AG09319 (cell line): Measurements from ENCODE around the gene PPAT.

Experiments
- DNase-seq: peaks from one replicate; pipeline ENCODE4 v3.0.0-alpha.2; 2010; ENCODE audit warnings: low read depth; ENCODE audit errors: extremely low read depth
- TF ChIP-seq, protein P1 (sequence below): IDR thresholded peaks from 2 replicates; pipeline ENCODE4 v1.5.1; 2011; ENCODE audit warnings: low read depth, mild to moderate bottlenecking, inconsistent platforms, low read length, moderate library complexity

PPAT gene

DNA sequence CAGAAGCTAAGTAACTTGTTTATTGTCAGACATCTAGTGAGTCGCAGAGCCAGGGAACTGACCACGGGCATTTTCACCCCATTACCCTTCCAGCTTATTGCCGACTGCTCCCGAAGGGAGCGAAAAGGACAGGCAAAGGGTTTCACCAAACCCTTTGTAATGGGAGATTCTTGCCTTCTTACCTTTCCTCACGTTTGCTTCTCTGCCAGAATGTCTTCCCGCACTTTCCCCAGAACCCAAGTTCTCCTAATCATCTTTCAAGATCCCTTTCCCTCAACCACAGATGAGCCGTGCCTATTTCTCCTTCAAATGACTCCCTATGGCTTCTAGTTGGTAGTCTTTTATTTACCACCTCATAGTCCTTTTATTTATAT lies 31.5 kb upstream of the PPAT start:
- DNase-seq, result no peak
- TF ChIP-seq, protein P1, sequence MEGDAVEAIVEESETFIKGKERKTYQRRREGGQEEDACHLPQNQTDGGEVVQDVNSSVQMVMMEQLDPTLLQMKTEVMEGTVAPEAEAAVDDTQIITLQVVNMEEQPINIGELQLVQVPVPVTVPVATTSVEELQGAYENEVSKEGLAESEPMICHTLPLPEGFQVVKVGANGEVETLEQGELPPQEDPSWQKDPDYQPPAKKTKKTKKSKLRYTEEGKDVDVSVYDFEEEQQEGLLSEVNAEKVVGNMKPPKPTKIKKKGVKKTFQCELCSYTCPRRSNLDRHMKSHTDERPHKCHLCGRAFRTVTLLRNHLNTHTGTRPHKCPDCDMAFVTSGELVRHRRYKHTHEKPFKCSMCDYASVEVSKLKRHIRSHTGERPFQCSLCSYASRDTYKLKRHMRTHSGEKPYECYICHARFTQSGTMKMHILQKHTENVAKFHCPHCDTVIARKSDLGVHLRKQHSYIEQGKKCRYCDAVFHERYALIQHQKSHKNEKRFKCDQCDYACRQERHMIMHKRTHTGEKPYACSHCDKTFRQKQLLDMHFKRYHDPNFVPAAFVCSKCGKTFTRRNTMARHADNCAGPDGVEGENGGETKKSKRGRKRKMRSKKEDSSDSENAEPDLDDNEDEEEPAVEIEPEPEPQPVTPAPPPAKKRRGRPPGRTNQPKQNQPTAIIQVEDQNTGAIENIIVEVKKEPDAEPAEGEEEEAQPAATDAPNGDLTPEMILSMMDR, result no peak

DNA sequence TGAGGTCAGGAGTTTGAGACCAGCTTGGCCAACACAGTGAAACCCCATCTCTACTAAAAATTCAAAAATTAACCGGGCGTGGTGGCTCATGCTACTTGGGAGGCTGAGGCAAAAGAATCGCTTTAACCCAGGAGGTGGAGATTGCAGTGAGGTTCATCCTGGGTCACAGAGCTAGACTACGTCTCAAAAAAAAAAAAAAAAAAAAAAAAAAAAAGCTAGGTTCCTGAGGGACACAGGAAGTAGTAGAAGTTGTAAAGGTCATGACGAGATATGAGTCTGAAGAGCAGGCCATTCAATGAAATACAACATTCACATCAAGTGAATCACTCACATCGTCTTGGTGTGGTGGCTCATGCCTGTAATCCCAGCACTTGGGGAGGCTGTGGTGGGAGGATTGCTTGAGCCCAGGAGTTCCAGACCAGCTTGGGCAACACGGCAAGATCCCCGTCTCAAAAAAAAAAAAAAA lies 30.9 kb upstream of the PPAT start:
- peak; percentile 25 for DNase-seq

DNA sequence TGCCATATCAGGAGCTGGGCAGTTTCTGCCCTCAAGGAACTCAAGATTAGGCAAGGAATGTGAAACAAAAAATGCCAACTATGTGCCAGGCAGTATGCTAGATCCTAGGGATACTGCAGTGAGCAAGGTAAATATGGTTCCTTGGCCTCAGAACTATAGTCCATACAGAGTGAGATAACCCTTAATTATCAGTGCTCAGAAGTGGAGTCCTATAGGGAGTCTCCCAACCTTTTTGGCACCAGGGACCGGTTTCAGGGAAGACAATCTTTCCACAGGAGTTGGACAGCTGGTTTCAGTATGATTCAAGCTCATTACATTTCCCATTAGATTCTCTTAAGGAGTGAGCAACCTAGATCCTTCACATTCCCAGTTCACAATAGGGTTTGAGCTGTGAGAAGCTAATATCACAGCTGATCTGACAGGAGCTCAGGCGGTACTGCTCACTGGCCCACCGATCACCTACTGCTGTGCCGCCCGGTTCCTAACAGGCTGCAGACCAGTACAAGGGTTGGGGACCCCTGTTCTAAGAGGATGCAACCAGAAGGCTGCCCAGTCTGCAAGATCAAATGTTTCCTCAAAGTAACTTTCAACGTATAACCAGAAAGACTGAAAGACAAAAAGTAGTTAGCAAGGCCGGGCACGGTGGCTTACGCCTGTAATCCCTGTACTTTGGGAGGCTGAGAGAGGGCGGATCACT lies 30.3 kb upstream of the PPAT start:
- TF ChIP-seq, protein P1, result no peak
- no peak for DNase-seq

DNA sequence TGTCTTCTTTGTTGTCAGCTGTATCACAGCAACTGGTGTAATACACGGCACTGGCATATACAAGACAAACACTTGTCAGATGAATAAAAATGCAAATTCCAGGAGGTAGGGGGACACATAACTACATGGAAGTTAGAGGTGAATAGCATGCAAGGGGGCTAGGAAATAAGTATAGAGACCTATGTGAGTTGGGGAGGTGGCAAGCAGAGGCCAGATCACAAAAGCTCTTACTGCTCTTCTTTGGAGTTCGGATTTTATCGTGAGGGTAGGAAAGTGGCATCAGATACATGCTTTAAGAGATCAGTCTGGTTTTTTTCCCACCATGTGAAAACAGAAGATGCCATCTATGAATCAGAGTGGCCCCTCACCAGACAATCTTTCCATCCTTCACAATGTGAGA lies 29.2 kb upstream of the PPAT start:
- TF ChIP-seq, protein P1, result no peak
- no peak for DNase-seq

DNA sequence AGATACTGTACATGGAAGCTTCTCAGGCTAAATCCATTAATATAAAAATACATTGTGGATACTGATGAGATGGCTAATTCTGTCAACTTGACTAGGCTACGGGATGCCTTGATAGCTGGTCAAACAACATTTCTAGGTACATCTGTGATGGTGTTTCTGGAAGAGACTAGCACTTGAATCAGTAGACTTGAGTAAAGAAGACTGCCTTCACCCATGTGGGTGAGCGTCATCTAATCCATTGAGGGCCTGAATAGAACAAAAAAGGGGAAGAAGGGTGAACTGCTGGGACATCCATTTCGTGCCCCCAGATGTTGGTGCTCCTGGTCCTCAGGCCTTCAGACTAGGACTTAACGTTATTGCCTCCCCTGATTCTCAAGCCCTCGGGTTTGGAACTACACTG lies 28.3 kb upstream of the PPAT start:
- TF ChIP-seq, protein P1, result no peak
- DNase-seq, result no peak

DNA sequence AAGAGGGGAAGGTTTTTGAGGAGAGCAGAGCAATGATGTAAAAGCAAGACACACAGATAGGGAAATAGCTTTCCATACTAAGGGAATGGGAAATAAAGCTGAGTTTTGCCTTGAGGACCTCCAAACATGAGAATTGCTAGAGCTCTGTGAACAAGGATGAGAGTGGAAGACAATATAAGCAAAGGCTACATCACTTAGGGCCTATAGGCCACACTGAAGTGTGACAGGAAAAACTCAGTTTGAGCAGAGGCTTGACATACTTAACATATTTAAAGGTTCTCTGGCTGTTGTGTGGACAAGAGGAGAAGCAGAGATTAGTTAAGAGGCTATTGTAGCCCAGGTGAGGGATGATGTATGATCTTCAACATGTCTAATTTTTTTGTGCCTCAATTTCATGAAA lies 26.7 kb upstream of the PPAT start:
- DNase-seq, result no peak
- TF ChIP-seq, protein P1, result no peak

DNA sequence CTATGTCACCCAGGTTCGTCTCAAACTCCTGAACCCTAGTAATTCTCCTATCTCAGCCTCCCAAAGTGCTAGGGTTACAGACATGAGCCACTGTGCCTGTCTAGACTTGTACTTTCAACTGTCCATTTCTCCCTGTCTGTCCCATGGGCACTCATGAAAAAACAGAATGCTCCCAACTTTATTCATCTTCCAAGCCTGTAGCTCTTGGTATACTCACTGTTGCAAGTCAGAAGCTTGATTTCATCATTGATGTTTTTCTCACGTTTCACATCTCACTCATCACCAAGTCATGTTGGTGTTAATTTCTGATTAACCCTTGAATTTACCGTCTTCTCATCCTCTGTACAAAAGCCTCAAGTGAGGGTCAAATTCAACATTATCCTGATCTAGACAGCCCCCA lies 24.7 kb upstream of the PPAT start:
- DNase-seq, result no peak

More for the DNA sequence above, 24.7 kb upstream of the PPAT start:
- TF ChIP-seq, protein P1, result no peak
